GM23338 (cell line): ENCODE measurements around the gene FASLG.

Experiments used
- CREB1 ChIP-seq: fragments of 250-450 bp; sonication (Bioruptor Pico); IDR thresholded peaks from 2 replicates; pipeline ENCODE4 v1.5.0; 2020; ENCODE audit warnings: low read depth, mild to moderate bottlenecking, moderate library complexity
- EZH2 ChIP-seq: fragments of 200-600 bp; sonication (generic); IDR thresholded peaks from one replicate; pipeline ENCODE4 v1.8.0; 2017; ENCODE audit warnings: antibody characterized with exemption, mild to moderate bottlenecking, low read depth; ENCODE audit not compliant: unreplicated experiment
- EZH2phosphoT487 ChIP-seq: fragments of 200-600 bp; sonication (generic); IDR thresholded peaks from one replicate; pipeline ENCODE4 v1.8.1; 2018; ENCODE audit warnings: antibody characterized with exemption; ENCODE audit not compliant: unreplicated experiment
- JUNB ChIP-seq: IDR thresholded peaks from one replicate; pipeline ENCODE4 v1.6.1; 2016; ENCODE audit warnings: antibody characterized with exemption; ENCODE audit not compliant: unreplicated experiment
- POLR2AphosphoS5 ChIP-seq: IDR thresholded peaks from 2 replicates; pipeline ENCODE4 v1.6.1; 2016; ENCODE audit warnings: antibody characterized with exemption, low read depth
- TF ChIP-seq, protein P1 (sequence below), 2 experiments: fragments of 200-600 bp in 1 of 2; sonication (generic) in 1 of 2; conservative IDR thresholded peaks; 2 replicates each; pipeline versions ENCODE4 v1.5.1 to v1.6.1; 2016 to 2017; ENCODE audit warnings: antibody characterized with exemption in 2 of 2, low read depth in 2 of 2, mild to moderate bottlenecking in 2 of 2, moderate library complexity in 1 of 2
- TF ChIP-seq, protein P2 (sequence below): IDR thresholded peaks from one replicate; pipeline ENCODE4 v1.6.1; 2018; ENCODE audit warnings: antibody characterized with exemption; ENCODE audit not compliant: unreplicated experiment
- TF ChIP-seq, protein P3 (sequence below): IDR thresholded peaks from 2 replicates; pipeline ENCODE4 v1.6.1; 2016; ENCODE audit warnings: antibody characterized with exemption

DNA sequence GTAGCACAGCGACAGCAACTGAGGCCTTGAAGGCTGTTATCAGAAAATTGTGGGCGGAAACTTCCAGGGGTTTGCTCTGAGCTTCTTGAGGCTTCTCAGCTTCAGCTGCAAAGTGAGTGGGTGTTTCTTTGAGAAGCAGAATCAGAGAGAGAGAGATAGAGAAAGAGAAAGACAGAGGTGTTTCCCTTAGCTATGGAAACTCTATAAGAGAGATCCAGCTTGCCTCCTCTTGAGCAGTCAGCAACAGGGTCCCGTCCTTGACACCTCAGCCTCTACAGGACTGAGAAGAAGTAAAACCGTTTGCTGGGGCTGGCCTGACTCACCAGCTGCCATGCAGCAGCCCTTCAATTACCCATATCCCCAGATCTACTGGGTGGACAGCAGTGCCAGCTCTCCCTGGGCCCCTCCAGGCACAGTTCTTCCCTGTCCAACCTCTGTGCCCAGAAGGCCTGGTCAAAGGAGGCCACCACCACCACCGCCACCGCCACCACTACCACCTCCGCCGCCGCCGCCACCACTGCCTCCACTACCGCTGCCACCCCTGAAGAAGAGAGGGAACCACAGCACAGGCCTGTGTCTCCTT is at the start of gene FASLG:
- TF ChIP-seq, protein P1, sequence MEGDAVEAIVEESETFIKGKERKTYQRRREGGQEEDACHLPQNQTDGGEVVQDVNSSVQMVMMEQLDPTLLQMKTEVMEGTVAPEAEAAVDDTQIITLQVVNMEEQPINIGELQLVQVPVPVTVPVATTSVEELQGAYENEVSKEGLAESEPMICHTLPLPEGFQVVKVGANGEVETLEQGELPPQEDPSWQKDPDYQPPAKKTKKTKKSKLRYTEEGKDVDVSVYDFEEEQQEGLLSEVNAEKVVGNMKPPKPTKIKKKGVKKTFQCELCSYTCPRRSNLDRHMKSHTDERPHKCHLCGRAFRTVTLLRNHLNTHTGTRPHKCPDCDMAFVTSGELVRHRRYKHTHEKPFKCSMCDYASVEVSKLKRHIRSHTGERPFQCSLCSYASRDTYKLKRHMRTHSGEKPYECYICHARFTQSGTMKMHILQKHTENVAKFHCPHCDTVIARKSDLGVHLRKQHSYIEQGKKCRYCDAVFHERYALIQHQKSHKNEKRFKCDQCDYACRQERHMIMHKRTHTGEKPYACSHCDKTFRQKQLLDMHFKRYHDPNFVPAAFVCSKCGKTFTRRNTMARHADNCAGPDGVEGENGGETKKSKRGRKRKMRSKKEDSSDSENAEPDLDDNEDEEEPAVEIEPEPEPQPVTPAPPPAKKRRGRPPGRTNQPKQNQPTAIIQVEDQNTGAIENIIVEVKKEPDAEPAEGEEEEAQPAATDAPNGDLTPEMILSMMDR (conservative IDR thresholded peaks at IDR 0.05; ENCODE audit: low read depth in 2 of 2), result no peak
- TF ChIP-seq EZH2phosphoT487, result no peak
- TF ChIP-seq POLR2AphosphoS5, result no peak
- TF ChIP-seq EZH2, result no peak
- TF ChIP-seq, protein P2, sequence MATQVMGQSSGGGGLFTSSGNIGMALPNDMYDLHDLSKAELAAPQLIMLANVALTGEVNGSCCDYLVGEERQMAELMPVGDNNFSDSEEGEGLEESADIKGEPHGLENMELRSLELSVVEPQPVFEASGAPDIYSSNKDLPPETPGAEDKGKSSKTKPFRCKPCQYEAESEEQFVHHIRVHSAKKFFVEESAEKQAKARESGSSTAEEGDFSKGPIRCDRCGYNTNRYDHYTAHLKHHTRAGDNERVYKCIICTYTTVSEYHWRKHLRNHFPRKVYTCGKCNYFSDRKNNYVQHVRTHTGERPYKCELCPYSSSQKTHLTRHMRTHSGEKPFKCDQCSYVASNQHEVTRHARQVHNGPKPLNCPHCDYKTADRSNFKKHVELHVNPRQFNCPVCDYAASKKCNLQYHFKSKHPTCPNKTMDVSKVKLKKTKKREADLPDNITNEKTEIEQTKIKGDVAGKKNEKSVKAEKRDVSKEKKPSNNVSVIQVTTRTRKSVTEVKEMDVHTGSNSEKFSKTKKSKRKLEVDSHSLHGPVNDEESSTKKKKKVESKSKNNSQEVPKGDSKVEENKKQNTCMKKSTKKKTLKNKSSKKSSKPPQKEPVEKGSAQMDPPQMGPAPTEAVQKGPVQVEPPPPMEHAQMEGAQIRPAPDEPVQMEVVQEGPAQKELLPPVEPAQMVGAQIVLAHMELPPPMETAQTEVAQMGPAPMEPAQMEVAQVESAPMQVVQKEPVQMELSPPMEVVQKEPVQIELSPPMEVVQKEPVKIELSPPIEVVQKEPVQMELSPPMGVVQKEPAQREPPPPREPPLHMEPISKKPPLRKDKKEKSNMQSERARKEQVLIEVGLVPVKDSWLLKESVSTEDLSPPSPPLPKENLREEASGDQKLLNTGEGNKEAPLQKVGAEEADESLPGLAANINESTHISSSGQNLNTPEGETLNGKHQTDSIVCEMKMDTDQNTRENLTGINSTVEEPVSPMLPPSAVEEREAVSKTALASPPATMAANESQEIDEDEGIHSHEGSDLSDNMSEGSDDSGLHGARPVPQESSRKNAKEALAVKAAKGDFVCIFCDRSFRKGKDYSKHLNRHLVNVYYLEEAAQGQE, result no peak
- TF ChIP-seq, protein P3, sequence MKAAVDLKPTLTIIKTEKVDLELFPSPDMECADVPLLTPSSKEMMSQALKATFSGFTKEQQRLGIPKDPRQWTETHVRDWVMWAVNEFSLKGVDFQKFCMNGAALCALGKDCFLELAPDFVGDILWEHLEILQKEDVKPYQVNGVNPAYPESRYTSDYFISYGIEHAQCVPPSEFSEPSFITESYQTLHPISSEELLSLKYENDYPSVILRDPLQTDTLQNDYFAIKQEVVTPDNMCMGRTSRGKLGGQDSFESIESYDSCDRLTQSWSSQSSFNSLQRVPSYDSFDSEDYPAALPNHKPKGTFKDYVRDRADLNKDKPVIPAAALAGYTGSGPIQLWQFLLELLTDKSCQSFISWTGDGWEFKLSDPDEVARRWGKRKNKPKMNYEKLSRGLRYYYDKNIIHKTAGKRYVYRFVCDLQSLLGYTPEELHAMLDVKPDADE, result no peak
- no peak for TF ChIP-seq CREB1 (CRISPR knock-in tag)
- no peak for TF ChIP-seq JUNB
